ENCODE results near the gene TXN. TPM values are rescaled to one million over a fixed set of nuclear protein-coding genes. Genes with fewer than 3 reads are reported as not detected.
"Not testable (repeated sequence)": the region's sequence is repeated elsewhere in the genome, so short reads cannot be mapped to it uniquely, and the experiment has no call there.

Gene TXN
- total RNA-seq, 1 experiment from 2014 or later, result 354 TPM

DNA sequence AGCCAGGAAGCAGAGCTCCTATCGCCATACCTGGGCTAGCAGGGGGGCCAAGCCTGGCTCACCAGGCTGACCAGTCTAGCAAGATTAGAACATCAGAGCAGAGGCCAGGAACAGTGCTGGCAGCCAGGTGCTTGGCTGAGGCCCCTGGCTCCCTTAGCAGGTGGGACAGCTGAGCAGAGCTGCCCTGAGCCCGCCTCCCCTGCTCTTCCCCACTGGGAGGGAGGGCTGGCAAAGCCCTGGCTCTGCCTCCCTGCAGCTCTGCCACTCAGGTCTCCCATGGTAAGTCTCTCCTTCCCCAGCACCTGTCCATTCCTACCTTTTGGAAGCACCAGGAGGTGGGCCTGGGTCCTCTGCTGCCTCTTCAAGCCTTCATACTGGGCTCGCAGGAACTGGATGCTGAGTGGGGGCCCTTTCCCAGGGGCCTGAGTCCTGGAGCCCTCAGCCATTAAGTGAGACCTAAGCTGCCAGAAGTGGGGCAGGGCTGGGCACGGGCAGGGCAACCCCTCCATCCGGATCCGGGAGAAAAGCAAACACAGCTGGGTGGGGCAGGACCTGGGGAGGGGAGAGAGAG lies 49.2 kb downstream of the TXN start:
- H3K27me3 ChIP-seq (ENCODE audit: control insufficient read depth, insufficient read depth, low read length), result no peaks in the 10 kb centered on the region
- peak; percentile 57 for DNase-seq
- H3K36me3 ChIP-seq (replicated peaks; ENCODE audit: control insufficient read depth, insufficient read depth, low read length), result no peaks in the 10 kb centered on the region
- H3K4me3 ChIP-seq (ENCODE audit: insufficient read depth, low read depth, low read length), result no peak overlapping the region

DNA sequence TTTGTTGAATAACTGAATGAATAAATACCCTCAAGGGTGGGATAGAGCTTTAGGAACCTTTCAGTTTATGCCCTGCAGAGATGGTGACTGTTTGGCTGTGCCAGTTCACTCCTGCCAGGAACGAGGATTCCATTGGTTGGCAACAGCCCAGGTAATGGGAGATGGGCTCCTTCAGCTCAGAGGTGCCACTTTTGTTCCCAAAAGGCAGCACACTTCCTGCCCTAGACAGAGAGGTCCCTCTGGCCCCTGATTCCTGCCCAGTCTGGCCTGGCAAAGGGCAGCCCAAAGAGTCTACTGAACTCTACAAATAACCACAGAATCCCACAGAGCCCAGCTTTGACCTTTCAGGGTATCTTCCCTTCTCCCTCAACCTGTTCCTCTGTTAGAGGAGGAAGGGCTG lies 49.9 kb downstream of the TXN start:
- Histone ChIP-seq H3K27me3 (ENCODE audit: control insufficient read depth, insufficient read depth, low read length) (no peaks in the 10 kb centered on the region), H3K4me3 (ENCODE audit: insufficient read depth, low read depth, low read length) (no peak overlapping the region), H3K36me3 (replicated peaks; ENCODE audit: control insufficient read depth, insufficient read depth, low read length) (no peaks in the 10 kb centered on the region)
- DNase-seq, result no peak

DNA sequence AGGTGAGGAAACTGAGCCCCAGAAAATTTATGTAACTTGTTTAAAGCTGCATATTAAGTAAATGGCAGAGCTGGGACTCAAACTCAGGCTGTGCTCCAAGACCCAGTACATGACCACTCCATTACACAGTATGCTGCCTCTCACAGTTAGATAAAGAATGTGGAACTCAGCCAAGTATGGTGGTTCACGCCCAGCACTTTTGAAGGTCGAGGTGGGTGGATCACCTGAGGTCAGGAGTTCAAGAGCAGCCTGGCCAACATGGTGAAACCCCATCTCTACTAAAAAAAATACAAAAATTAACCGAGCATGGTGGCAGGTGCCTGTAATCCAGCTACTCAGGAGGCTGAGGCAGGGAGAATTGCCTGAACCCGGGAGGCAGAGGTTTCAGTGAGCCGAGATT lies 50.7 kb downstream of the TXN start:
- not testable (repeated sequence) for DNase-seq; H3K36me3 ChIP-seq (replicated peaks; ENCODE audit: control insufficient read depth, insufficient read depth, low read length)

DNA sequence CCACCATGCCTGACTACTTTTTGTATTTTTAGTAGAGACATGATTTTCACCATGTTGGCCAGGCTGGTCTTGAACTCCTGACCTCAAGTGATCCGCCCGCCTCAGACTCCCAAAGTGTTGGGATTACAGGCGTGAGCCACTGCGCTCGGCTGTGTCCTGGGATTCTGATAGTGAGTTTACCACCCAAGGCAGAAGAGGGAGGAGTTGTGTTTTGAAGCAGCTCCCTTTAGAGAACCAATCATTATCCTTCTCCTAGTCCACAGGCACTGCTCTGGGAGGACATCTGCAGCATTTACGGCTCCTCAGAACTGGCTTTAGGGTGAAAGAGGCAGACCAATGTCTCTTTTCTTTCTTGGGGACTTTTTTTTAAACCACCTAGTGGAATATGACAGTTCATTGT lies 54.1 kb downstream of the TXN start:
- H3K36me3 ChIP-seq (replicated peaks; ENCODE audit: control insufficient read depth, insufficient read depth, low read length), result no peaks in the 10 kb centered on the region
- H3K27me3 ChIP-seq (ENCODE audit: control insufficient read depth, insufficient read depth, low read length), result no peaks in the 10 kb centered on the region
- H3K4me3 ChIP-seq (ENCODE audit: insufficient read depth, low read depth, low read length), result no peak overlapping the region
- DNase-seq, result no peak

More for the DNA sequence above, 50.7 kb downstream of the TXN start:
- not testable (repeated sequence) for H3K4me3 ChIP-seq (ENCODE audit: insufficient read depth, low read depth, low read length); H3K27me3 ChIP-seq (ENCODE audit: control insufficient read depth, insufficient read depth, low read length)

DNA sequence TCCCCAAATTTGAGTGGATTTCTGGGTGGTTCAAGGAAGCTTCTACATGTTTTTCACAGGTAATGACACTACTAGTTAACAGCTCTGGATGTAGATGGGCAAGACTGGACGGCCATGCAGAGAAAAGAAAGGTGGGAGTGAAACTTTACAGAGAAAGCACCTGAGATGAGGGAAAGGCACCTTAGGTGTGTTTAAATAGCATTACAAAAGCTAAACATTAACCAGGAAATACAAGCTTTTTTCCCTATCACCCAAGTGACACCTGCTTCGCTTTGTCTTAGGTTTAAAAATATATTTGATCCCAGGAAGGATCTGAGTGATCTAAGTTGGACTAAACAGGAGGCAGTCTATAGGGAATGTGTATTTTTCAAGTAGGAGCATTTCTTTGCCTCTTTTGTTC lies 56.7 kb downstream of the TXN start:
- no peaks in the 10 kb centered on the region for H3K27me3 ChIP-seq (ENCODE audit: control insufficient read depth, insufficient read depth, low read length)

DNA sequence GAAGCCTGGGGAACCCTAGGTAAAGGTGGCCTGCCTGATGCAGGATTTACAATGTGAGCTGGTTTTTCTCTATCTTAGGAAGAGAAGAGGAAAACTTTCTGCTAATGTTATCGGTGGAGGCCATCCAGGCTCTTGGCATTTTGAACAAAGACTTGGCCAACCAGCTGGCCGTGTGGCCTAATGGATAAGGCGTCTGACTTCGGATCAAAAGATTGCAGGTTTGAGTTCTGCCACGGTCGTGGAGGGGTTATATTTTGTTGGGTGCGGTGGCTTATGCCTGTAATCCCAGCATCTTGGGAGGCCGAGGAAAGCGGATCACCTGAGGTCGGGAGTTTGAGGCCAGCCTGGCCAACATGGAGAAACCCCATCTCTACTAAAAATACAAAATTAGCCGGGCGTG lies 58.0 kb downstream of the TXN start:
- no peaks in the 10 kb centered on the region for H3K27me3 ChIP-seq (ENCODE audit: control insufficient read depth, insufficient read depth, low read length)
- H3K36me3 ChIP-seq (replicated peaks; ENCODE audit: control insufficient read depth, insufficient read depth, low read length), result no peaks in the 10 kb centered on the region
- DNase-seq, result no peak
- H3K4me3 ChIP-seq (ENCODE audit: insufficient read depth, low read depth, low read length), result no peak overlapping the region

More for the DNA sequence above, 56.7 kb downstream of the TXN start:
- H3K4me3 ChIP-seq (ENCODE audit: insufficient read depth, low read depth, low read length), result no peak overlapping the region
- no peak for DNase-seq
- no peaks in the 10 kb centered on the region for H3K36me3 ChIP-seq (replicated peaks; ENCODE audit: control insufficient read depth, insufficient read depth, low read length)

DNA sequence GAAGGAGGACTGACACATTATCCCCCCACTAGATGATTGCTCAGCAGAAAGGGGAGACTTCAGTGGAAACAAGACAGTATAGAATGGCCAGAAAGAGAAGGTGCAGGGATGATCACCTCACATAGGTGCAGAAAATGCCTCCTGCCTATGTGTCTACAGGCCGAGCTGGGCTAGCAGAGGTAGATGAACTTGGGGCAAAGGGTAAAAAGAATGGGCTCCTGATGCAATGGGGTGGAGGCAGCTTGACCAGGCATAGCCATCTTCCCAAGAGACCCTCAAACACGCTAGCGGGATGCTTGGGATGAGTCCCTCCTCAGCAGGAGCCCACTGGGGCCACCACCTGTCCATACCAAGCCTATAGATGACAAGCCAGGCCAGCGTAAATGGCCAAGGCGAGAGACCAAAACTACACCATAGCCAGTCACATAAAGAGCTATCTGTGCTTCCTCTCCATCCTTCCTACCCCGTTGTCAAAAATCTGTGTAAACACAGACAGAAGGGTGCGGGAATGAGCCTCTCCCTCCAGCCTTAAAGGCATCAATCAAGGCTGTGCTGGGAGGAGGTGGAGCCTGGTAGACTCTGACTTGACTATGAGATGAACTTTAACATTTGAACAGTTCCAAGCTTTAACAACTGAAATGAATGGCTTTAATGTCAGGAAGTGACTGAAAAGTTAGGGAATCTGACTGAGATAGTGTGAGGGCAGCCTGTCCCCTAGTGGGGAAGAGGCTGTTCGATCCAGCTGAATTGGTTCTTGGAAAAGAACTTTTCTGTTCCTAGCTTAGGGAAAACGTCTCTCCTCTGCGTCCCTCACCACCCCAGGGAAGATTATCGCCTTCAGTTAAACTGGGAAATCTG lies 58.7 kb downstream of the TXN start:
- Histone ChIP-seq H3K4me3 (ENCODE audit: insufficient read depth, low read depth, low read length) (no peak overlapping the region), H3K27me3 (ENCODE audit: control insufficient read depth, insufficient read depth, low read length) (no peaks in the 10 kb centered on the region), H3K36me3 (replicated peaks; ENCODE audit: control insufficient read depth, insufficient read depth, low read length) (no peaks in the 10 kb centered on the region)
- peak; percentile 29 for DNase-seq

DNA sequence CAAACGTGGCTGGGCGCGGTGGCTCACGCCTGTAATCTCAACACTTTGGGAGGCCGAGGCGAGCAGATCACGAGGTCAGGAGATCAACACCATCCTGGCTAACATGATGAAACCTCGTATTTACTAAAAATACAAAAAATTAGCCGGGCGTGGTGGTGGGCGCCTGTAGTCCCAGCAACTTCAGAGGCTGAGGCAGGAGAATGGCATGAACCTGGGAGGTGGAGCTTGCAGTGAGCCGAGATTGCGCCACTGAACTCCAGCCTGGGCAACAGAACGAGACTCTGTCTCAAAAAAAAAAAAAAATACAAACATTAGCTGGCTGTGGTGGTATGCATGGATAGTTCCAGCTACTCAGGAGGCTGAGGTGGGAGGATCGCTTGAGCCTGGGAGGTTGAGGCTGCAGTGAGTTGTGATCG lies 60.2 kb downstream of the TXN start:
- not testable (repeated sequence) for H3K4me3 ChIP-seq (ENCODE audit: insufficient read depth, low read depth, low read length); H3K36me3 ChIP-seq (replicated peaks; ENCODE audit: control insufficient read depth, insufficient read depth, low read length); DNase-seq; H3K27me3 ChIP-seq (ENCODE audit: control insufficient read depth, insufficient read depth, low read length)

Other genes starting within 250 kb of the TXN start
- 0.11 TPM in 1 of 2 replicates, not detected in the other for gene C9orf152, start 48.3 kb downstream of the TXN start, total RNA-seq (2014; rRNA removed; shearing (Covaris generic))
- gene TXNDC8, start 81.4 kb upstream of the TXN start, total RNA-seq (2014; rRNA removed; shearing (Covaris generic)), result not detected in 2 replicates